Measurements from ENCODE around the gene FGF18. TPM values are rescaled to one million over a fixed set of nuclear protein-coding genes. Genes with fewer than 3 reads are reported as not detected.

FGF18 gene
- total and polyA plus RNA-seq, 2 donors from 2014 or later = 0.39 to 1.8 TPM

- Histone ChIP-seq H3K27me3 (ENCODE audit: control insufficient read depth, insufficient read depth, low read length) (no peaks in the 10 kb centered on the region), H3K36me3 (ENCODE audit: control insufficient read depth in 2 of 3, insufficient read depth in 3 of 3, low read length in 3 of 3) (no peaks in the 10 kb centered on the region), H3K9me3 (ENCODE audit: control insufficient read depth in 2 of 3, insufficient read depth in 1 of 3, low read length in 3 of 3) (no peaks in the 10 kb centered on the region), H3K4me1 (ENCODE audit: control insufficient read depth in 2 of 3, insufficient read depth in 2 of 3, low read depth in 1 of 3, low read length in 3 of 3) (no peaks in the 10 kb centered on the region), H3K4me3 (ENCODE audit: low read length in 3 of 3) (no peak overlapping the region), H3K9ac (ENCODE audit: low read length in 3 of 3) (no peak overlapping the region), H3K27ac (ENCODE audit: low read depth in 2 of 2, low read length in 2 of 2) (no peak overlapping the region)
- DNase-seq (no peak), FAIRE-seq (no peak)
- intact Hi-C loops (cut with DNase I) = no loop called here
- no peak for TF ChIP-seq CTCF (IDR thresholded peaks at IDR 0.05; ENCODE audit: borderline replicate concordance, extremely low read depth, insufficient read depth)
Measured at GRCh38 chr5:171462928-171463861, 43.7 kb downstream of the FGF18 start.

GRCh38 chr5:171463862-171464229, 44.4 kb downstream of the FGF18 start:
- H3K36me3 ChIP-seq (ENCODE audit: control insufficient read depth in 2 of 3, insufficient read depth in 3 of 3, low read length in 3 of 3) = no peaks in the 10 kb centered on the region
- no peak for TF ChIP-seq CTCF (IDR thresholded peaks at IDR 0.05; ENCODE audit: borderline replicate concordance, extremely low read depth, insufficient read depth)
- H3K9me3 ChIP-seq (ENCODE audit: control insufficient read depth in 2 of 3, insufficient read depth in 1 of 3, low read length in 3 of 3) = no peaks in the 10 kb centered on the region
- no peak overlapping the region for H3K27ac ChIP-seq (ENCODE audit: low read depth in 2 of 2, low read length in 2 of 2)
- DNase-seq (no peak), FAIRE-seq (no peak)
- no peaks in the 10 kb centered on the region for H3K27me3 ChIP-seq (ENCODE audit: control insufficient read depth, insufficient read depth, low read length)
- no peak overlapping the region for H3K9ac ChIP-seq (ENCODE audit: low read length in 3 of 3)
- H3K4me3 ChIP-seq (ENCODE audit: low read length in 3 of 3) = no peak overlapping the region
- intact Hi-C loops (cut with DNase I) = no loop called here
- H3K4me1 ChIP-seq (ENCODE audit: control insufficient read depth in 2 of 3, insufficient read depth in 2 of 3, low read depth in 1 of 3, low read length in 3 of 3) = no peaks in the 10 kb centered on the region

- Histone ChIP-seq H3K4me1 (ENCODE audit: control insufficient read depth in 2 of 3, insufficient read depth in 2 of 3, low read depth in 1 of 3, low read length in 3 of 3) (no peaks in the 10 kb centered on the region), H3K9me3 (ENCODE audit: control insufficient read depth in 2 of 3, insufficient read depth in 1 of 3, low read length in 3 of 3) (no peaks in the 10 kb centered on the region), H3K36me3 (ENCODE audit: control insufficient read depth in 2 of 3, insufficient read depth in 3 of 3, low read length in 3 of 3) (no peaks in the 10 kb centered on the region), H3K9ac (ENCODE audit: low read length in 3 of 3) (no peak overlapping the region), H3K4me3 (ENCODE audit: low read length in 3 of 3) (no peak overlapping the region), H3K27ac (ENCODE audit: low read depth in 2 of 2, low read length in 2 of 2) (no peak overlapping the region), H3K27me3 (ENCODE audit: control insufficient read depth, insufficient read depth, low read length) (no peaks in the 10 kb centered on the region)
- DNase-seq = no peak
- no peak for TF ChIP-seq CTCF (IDR thresholded peaks at IDR 0.05; ENCODE audit: borderline replicate concordance, extremely low read depth, insufficient read depth)
- intact Hi-C loops (cut with DNase I) = no loop called here
- FAIRE-seq = no peak
Measured at GRCh38 chr5:171464829-171465228, 45.4 kb downstream of the FGF18 start.
